ENCODE measurements around the gene RAB3GAP1. TPM values are rescaled to one million over a fixed set of nuclear protein-coding genes. Genes with fewer than 3 reads are reported as not detected.

RAB3GAP1 gene
- total RNA-seq, 4 donors from 2014 or later, result 59.3 to 66.9 (median 63.6) TPM

DNA sequence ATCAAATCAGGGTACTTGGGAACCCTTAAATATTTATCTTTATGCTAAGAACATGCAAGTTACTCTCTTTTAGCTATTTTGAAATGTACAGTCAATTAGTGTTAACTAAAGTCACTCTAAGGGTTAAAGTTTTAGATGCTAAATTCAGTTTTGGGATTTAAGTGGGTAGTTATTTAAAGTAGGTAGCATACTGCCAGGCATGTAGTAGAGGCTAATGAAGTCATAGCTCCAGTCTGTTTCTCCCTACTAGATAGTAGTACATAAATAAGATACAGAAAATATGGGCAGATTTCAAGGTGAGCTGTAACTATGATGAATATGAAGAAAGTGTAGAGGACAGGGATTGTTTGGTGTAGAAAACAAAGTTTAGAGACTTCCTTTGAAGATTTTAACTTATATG lies 7.5 kb downstream of the RAB3GAP1 start:
- intact Hi-C loops (cut with DNase I), result no loop called here
- TF ChIP-seq, protein P1, sequence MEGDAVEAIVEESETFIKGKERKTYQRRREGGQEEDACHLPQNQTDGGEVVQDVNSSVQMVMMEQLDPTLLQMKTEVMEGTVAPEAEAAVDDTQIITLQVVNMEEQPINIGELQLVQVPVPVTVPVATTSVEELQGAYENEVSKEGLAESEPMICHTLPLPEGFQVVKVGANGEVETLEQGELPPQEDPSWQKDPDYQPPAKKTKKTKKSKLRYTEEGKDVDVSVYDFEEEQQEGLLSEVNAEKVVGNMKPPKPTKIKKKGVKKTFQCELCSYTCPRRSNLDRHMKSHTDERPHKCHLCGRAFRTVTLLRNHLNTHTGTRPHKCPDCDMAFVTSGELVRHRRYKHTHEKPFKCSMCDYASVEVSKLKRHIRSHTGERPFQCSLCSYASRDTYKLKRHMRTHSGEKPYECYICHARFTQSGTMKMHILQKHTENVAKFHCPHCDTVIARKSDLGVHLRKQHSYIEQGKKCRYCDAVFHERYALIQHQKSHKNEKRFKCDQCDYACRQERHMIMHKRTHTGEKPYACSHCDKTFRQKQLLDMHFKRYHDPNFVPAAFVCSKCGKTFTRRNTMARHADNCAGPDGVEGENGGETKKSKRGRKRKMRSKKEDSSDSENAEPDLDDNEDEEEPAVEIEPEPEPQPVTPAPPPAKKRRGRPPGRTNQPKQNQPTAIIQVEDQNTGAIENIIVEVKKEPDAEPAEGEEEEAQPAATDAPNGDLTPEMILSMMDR (IDR thresholded peaks at IDR 0.05), result no peak
- TF ChIP-seq POLR2A (IDR thresholded peaks at IDR 0.05; ENCODE audit: low read depth) (no peak), POLR2AphosphoS5 (IDR thresholded peaks at IDR 0.05) (no peak), EP300 (IDR thresholded peaks at IDR 0.05) (no peak)
- no peak for DNase-seq (ENCODE audit: extremely low spot score)
- peaks cover 0 to 23% (median 12%) of the 10 kb centered on the region in 4 donors for H3K36me3 ChIP-seq
- H3K4me3 ChIP-seq, result no peak overlapping the region
- peaks cover 31 to 56% (median 37%) of the 10 kb centered on the region in 4 donors for H3K4me1 ChIP-seq
- no peaks in the 10 kb centered on the region for H3K27me3 ChIP-seq
- no peak overlapping the region for H3K27ac ChIP-seq (replicated peaks in 1 of 4)
- no peaks in the 10 kb centered on the region for H3K9me3 ChIP-seq

DNA sequence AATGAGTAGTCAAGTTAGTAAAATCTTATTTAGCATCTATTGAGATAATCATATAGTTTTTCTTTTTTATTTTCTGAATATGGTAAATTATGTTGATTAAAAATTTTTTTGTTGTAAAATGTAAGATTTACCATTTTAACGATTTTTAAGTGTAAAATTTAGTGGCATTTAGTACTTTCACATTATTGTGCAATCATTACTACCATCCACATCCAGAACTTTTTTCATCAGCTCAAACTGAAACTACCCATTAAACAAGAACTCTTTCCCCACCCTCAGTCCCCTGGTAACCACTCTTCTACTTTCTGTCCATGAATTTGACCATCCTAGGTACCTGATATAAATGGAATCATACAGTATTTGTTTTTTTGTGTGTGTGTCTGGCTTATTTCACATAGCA lies 11.1 kb downstream of the RAB3GAP1 start:
- no peaks in the 10 kb centered on the region for H3K9me3 ChIP-seq
- H3K27me3 ChIP-seq, result no peaks in the 10 kb centered on the region
- intact Hi-C loops (cut with DNase I), result no loop called here
- no peak overlapping the region for H3K4me3 ChIP-seq
- H3K36me3 ChIP-seq, result peaks cover 0 to 23% (median 12%) of the 10 kb centered on the region in 4 donors
- peak overlapping the region in 1 of 4 donors; percentile 7 for H3K27ac ChIP-seq (replicated peaks in 1 of 4)
- H3K4me1 ChIP-seq, result peaks cover 16 to 41% (median 24%) of the 10 kb centered on the region in 4 donors
- no peak for DNase-seq (ENCODE audit: extremely low spot score)
- WGBS, result 91% methylated on average over 1 of the region's 1 CpG
- TF ChIP-seq POLR2A (IDR thresholded peaks at IDR 0.05; ENCODE audit: low read depth), result no peak
- TF ChIP-seq, protein P1 (IDR thresholded peaks at IDR 0.05), result no peak
- no peak for TF ChIP-seq POLR2AphosphoS5 (IDR thresholded peaks at IDR 0.05)
- TF ChIP-seq EP300 (IDR thresholded peaks at IDR 0.05), result no peak

DNA sequence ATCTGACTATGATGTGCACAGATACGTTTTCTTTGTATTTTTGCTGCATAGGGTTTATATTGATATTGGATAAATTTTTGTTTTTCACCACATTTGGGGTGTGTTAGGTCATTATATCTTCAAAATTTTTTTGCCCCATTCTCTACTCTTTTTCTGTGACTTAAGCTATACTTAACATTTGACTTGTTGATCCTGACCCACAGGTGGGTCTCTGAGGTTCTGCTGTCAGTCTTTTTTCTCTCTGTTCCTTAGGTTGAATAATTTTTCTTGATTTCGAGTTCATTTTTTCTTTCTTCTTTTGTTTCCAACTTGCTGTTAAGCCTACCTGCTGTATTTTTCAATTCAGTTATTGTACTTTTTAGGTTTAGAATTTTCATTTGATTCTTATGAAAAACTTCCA lies 12.1 kb downstream of the RAB3GAP1 start:
- 97% methylated on average over 2 of the region's 2 CpGs for WGBS
- TF ChIP-seq POLR2A (IDR thresholded peaks at IDR 0.05; ENCODE audit: low read depth), result no peak
- no peak for TF ChIP-seq POLR2AphosphoS5 (IDR thresholded peaks at IDR 0.05)
- no peak for TF ChIP-seq EP300 (IDR thresholded peaks at IDR 0.05)
- TF ChIP-seq, protein P1 (IDR thresholded peaks at IDR 0.05), result no peak
- intact Hi-C loops (cut with DNase I), result no loop called here
- Histone ChIP-seq H3K27me3 (no peaks in the 10 kb centered on the region), H3K4me1 (peaks cover 10 to 33% (median 24%) of the 10 kb centered on the region in 4 donors), H3K9me3 (no peaks in the 10 kb centered on the region), H3K36me3 (peaks cover 0 to 23% (median 12%) of the 10 kb centered on the region in 4 donors), H3K4me3 (no peak overlapping the region), H3K27ac (replicated peaks in 1 of 4) (no peak overlapping the region)
- no peak for DNase-seq (ENCODE audit: extremely low spot score)

DNA sequence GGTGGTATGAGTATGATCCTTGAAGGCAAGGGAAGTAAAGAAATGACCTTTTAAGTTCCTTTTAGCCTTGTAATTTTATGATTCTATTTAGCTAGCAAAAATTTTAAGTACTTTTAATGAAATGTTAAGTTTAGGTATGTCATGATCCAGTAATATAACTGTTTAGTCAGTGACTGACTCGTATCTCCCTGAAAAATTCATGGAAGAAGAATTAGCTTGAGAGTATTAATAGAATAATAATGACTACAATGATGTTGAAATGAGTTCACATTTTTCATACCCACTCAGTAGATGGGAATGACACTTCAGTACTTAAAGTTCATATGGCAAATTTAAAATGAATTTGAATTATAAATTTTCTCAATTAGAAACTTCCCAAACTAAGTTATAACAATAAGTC lies 14.6 kb downstream of the RAB3GAP1 start:
- DNase-seq (ENCODE audit: extremely low spot score), result no peak
- no peak overlapping the region for H3K27ac ChIP-seq (replicated peaks in 1 of 4)
- H3K4me3 ChIP-seq, result no peak overlapping the region
- no peaks in the 10 kb centered on the region for H3K9me3 ChIP-seq
- H3K4me1 ChIP-seq, result peaks cover 10 to 33% (median 24%) of the 10 kb centered on the region in 4 donors
- TF ChIP-seq POLR2AphosphoS5 (IDR thresholded peaks at IDR 0.05), result no peak
- TF ChIP-seq EP300 (IDR thresholded peaks at IDR 0.05), result no peak
- no peak for TF ChIP-seq POLR2A (IDR thresholded peaks at IDR 0.05; ENCODE audit: low read depth)
- TF ChIP-seq, protein P1 (IDR thresholded peaks at IDR 0.05), result no peak
- no peaks in the 10 kb centered on the region for H3K27me3 ChIP-seq
- 41% methylated on average over 1 of the region's 1 CpG for WGBS
- H3K36me3 ChIP-seq, result peaks cover 0 to 6% (median 2%) of the 10 kb centered on the region in 4 donors
- intact Hi-C loops (cut with DNase I), result no loop called here

Measured in esophagus muscularis mucosa (tissue), 4 donors.